ENCODE results near the gene MTX1.
"Not testable (repeated sequence)": the region's sequence is repeated elsewhere in the genome, so short reads cannot be mapped to it uniquely, and the experiment has no call there.

MTX1 gene

GRCh38 chr1:155241841-155242264 is 33.4 kb downstream of the MTX1 start:
- DNase-seq = no peak

- no peak for DNase-seq
These were observed 34.4 kb downstream of the MTX1 start for GRCh38 chr1:155242805-155243358.

- peak; percentile 100 for DNase-seq
These were observed 36.1 kb downstream of the MTX1 start for GRCh38 chr1:155244368-155245162.

- no peak for DNase-seq
These were observed 36.6 kb downstream of the MTX1 start for GRCh38 chr1:155245163-155245524.

DNA sequence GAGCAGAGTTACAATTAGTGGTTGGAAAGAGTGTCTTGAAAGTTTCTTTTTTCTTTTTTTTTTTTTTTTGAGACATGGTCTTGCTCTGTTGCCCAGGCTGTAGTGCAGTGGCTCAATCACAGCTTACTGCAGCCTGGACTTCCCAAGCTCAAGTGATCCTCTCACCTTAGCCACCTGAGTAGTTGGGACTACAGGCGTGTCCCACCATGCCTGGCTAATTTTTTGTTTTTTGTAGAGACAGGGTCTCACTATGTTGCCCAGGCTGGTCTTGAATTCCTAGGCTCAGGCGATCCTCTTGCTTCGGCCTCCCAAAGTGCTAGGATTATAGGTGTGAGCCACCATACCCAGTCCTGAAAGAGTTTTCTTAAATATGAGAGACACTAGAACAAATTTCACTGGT is 38.3 kb downstream of the MTX1 start:
- not testable (repeated sequence) for DNase-seq

GRCh38 chr1:155247667-155248553 is 39.4 kb downstream of the MTX1 start:
- DNase-seq = no peak

DNA sequence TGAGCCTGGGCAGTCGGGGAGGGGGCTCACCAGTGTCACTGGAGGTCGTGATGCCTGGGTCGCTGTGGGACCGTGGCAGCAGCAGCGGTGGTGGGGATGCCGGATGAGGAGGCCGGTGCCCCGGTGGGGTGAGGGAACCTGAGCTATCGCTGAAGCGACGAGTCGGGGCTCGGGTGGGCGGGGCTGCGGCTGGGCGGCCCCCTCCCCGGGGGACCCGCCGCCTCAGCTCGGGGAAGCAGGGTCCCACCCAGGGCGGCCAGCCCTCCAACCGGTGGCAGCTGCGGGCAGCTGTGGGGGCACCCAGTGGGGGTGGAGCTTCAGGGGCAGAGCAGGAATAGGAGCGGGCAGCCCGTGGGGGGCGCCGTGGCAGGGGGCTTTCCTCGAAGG is 41.7 kb downstream of the MTX1 start:
- DNase-seq = no peak

DNA sequence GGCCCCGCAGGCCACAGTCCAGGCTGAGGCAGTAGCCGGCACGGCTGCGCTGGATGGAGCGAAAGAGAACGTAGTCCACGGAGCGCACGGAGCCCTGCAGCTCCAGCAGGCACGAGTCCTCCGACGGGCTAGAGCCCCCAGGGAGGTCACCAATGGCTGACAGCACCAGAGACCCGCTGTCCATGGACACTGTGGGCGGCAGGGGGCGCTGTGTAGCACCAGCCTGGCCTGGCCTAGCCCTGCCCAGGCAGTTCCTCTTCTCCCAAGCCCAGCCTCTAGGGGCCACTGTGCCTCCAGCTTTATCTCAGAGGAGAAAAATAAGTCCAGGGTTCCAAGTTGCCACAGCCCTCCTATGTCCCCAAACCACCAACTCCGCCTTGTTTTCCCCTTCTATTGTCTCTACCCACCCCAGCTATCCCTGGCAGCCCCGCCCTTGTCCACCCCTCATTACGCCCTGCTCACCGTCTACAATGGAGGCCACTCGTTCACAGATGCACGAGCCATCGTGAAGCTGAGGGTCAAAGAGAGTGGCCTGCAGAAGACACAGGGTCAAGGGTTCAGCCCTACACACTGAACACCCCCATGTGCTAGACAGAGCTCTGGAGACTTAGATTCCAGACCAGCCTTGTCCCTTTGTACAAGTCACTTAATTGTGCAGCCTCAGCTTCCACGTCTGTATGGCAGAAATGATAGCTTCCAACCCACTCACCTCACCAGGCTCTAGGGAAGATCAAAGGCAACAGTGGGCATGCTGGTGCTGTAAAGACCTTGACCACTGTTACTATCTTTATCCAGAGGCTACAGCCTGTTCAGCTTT is 42.3 kb downstream of the MTX1 start:
- DNase-seq = peak; percentile 98

- no peak for DNase-seq
These were observed 43.1 kb downstream of the MTX1 start for GRCh38 chr1:155251566-155251965.

DNA sequence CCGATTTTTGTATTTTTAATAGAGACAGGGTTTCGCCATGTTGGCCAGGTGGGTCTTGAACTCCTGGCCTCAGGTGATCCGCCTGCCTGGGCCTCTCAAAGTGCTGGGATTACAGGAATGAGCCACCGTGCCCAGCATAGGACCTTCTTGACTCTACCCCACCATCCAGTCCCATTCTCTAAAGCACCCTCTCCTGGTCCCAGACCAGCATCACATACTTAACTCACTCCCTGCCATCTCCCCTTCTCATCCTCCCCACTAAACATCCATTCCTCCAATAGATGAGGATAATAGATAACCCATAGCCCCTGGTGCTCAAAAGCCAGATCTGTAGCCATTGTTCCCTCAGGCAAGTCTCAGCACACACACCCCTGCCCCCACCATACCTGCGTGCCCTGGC is 44.7 kb downstream of the MTX1 start:
- no peak for DNase-seq

DNA sequence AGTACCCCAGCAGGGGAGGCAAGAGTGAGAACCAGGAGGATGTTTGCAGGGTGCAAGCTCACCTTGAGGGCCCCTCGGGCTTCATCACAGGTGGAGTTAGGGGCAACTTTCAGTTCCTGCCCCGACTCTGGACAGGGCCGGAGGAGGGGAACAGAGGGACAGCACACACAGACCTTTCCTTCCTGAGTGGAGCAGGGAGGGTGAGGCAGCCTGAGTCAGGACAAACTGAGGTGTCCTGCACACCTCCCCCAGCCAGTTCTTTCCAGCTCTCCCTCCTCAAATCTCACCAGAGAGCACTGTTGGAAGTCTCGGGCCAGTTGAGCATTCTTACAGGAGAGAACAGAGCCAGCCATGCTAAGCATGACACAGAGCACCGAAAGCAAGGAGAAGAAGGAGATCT is 45.3 kb downstream of the MTX1 start:
- no peak for DNase-seq

GRCh38 chr1:155254228-155254713 is 45.8 kb downstream of the MTX1 start:
- no peak for DNase-seq

DNA sequence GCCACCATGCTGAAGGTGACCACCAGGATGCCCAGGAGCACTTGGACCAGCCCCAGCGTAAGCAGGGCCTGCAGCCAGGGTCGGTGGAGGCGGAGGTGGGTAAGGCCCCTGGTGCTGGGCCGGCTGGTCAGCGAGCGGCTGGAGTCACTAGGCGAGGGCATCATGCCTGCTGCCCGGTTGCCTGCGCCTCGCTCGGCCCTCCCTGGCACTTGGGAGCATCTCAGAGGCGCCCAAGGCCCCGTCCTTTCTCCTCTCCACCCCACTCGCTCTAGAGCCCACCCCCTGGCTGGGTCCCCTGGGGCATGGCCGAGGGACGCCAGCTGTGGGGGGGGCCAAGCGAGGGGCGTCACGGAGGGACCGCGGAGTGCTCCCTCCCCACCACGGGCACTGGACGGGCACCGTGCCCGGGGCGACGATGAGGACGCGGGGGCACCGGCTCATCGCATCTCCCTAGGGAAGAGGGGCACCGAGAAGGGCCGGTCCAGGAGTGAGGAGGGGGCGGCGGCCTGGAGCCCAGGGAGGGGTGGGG is 46.3 kb downstream of the MTX1 start:
- peak; percentile 61 for DNase-seq

DNA sequence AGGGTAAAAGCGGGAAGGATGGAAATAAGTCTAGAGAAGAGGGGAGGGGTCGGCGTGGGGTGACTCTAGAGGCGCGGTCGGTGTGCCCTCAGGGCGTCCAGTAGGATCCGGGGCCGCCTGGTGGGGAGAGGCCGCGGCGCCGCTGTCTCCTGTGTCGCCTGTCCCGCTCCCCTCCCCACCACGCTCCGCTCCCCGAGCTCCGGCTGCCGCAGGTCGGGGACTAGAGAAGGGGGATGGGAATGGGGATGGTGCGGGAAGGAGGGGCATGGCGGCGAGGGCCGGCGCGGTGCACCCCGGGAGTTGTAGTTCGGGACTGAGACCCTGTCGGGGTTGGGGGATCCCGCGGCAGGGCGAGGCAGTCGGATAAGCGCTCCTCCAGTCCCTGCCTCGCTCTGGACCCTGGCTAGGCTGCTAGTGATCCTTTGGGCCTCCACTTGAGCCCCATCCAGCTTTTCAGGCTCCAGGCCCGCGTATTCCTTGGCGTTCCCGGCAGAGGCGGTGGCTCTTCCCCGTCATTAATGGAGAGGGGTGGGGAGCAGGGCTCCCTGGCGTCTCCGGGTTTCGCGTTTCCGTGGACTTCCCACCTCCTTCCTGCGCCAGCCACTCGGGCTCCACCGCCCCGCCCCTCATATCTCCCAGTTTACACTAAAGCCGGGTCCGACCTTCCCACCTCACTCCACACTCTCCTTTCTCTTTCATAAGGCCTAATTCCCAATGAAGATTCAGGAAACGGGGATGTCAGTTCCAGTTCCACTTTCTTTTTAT is 46.9 kb downstream of the MTX1 start, which contains the start of gene ENTREP3:
ENTREP3 (minus strand) TSS at position 241 of the 765 bp plus-strand sequence. CDS start 606 bp downstream, outside the sequence.
- DNase-seq = peak; percentile 96

- no peak for DNase-seq
These were observed 47.8 kb downstream of the MTX1 start for GRCh38 chr1:155256058-155256852.

- DNase-seq = no peak
These were observed 51.8 kb downstream of the MTX1 start for GRCh38 chr1:155260276-155260675.

DNA sequence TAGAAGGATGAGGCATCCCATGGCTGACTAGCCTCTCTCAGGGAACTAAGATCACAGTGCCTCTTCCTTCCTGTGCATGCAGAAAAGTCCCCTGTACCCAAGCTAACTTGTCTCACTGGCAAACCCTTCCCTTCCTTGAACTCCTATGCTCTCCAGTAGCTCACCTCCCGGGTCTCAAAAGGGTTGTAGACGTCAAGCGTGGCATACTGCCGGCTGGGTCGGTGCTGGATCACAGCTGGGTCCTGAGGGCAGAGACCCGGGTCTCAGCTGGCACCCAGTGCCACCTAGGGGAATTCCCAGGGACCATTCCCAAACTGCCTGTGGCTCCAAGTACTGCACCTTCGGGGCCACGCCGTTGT is 53.0 kb downstream of the MTX1 start:
- no peak for DNase-seq

GRCh38 chr1:155261852-155262673 is 53.6 kb downstream of the MTX1 start, which contains the start of gene SCAMP3:
SCAMP3 (minus strand) TSS chr1:155262360; CDS start chr1:155262151, 209 bp downstream.
- peak; percentile 100 for DNase-seq

GRCh38 chr1:155263067-155263466 is 54.6 kb downstream of the MTX1 start:
- DNase-seq = no peak
